ENCODE measurements around the gene CLIP3. TPM values are rescaled to one million over a fixed set of nuclear protein-coding genes. Genes with fewer than 3 reads are reported as not detected.

The CLIP3 gene
- total and polyA plus RNA-seq, 2 experiments from 2014 or later, result 15.1 to 19.1 TPM

DNA sequence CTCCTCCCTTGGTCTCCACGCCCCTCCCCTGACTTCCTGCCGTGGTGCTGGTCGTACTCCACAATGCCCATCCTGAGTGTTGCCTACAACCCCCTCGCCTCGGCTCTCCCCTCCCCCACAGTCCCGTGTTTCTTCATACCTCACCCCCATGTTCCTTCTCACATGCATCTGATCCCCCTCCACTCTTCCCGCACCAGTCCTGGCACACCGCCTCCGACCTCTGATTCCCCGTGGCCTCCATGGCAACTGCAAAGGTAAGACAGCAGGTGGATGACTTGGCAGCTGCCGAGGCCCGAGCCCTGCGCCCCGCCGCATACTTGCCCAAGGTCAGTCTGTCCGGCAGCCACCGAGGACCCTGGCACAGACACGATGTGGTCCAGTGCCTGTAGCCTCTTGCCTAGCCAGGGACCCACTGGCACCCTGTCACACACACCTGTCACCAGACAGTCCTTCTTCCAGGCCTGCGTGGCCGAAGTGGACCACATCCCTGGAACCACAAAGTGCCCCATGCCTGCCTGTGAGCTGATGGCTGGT lies 53.8 kb downstream of the CLIP3 start:
- H3K36me3 Mint-ChIP-seq (ENCODE audit: low read depth), result no peaks in the 10 kb centered on the region
- H3K4me3 Mint-ChIP-seq, result no peak overlapping the region
- TF ChIP-seq, protein P1, sequence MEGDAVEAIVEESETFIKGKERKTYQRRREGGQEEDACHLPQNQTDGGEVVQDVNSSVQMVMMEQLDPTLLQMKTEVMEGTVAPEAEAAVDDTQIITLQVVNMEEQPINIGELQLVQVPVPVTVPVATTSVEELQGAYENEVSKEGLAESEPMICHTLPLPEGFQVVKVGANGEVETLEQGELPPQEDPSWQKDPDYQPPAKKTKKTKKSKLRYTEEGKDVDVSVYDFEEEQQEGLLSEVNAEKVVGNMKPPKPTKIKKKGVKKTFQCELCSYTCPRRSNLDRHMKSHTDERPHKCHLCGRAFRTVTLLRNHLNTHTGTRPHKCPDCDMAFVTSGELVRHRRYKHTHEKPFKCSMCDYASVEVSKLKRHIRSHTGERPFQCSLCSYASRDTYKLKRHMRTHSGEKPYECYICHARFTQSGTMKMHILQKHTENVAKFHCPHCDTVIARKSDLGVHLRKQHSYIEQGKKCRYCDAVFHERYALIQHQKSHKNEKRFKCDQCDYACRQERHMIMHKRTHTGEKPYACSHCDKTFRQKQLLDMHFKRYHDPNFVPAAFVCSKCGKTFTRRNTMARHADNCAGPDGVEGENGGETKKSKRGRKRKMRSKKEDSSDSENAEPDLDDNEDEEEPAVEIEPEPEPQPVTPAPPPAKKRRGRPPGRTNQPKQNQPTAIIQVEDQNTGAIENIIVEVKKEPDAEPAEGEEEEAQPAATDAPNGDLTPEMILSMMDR (conservative IDR thresholded peaks at IDR 0.05; ENCODE audit: low read depth in 2 of 2), result no peak
- TF ChIP-seq NANOG (IDR thresholded peaks at IDR 0.05; ENCODE audit: borderline replicate concordance) (no peak), CREB1 (CRISPR knock-in tag; IDR thresholded peaks at IDR 0.05; ENCODE audit: low read depth) (no peak), REST (IDR thresholded peaks at IDR 0.05; ENCODE audit: unreplicated experiment) (no peak), ZNF114 (CRISPR knock-in tag; IDR thresholded peaks at IDR 0.05) (no peak), JUNB (IDR thresholded peaks at IDR 0.05; ENCODE audit: unreplicated experiment) (no peak), ZNF331 (CRISPR knock-in tag; IDR thresholded peaks at IDR 0.05; ENCODE audit: low read depth) (no peak), POLR2AphosphoS5 (IDR thresholded peaks at IDR 0.05; ENCODE audit: low read depth) (no peak), EZH2 (IDR thresholded peaks at IDR 0.05; ENCODE audit: low read depth, unreplicated experiment) (no peak), ZNF462 (CRISPR knock-in tag; IDR thresholded peaks at IDR 0.05) (no peak)
- DNase-seq (ENCODE audit: low spot score) (peak; percentile 3), ATAC-seq (no peak)
- H3K9me3 Mint-ChIP-seq, result no peaks in the 10 kb centered on the region; the same call in 2 of the 3 replicates
- Histone ChIP-seq H3K9me2 (ENCODE audit: insufficient read depth) (no peaks in the 10 kb centered on the region), H3K4me2 (no peak overlapping the region), H3F3A (replicated peaks; ENCODE audit: low read depth) (no peaks in the 10 kb centered on the region), H3K4me1 (ENCODE audit: insufficient read depth) (peaks cover 5% of the 10 kb centered on the region; the same call in 1 of the 2 replicates), H3K36me3 (ENCODE audit: insufficient read depth) (no peaks in the 10 kb centered on the region), H3K27ac (ENCODE audit: low read depth) (no peak overlapping the region), H2AFZ (no peak overlapping the region), H3K27me3 (ENCODE audit: insufficient read depth) (no peaks in the 10 kb centered on the region), H4K20me1 (replicated peaks; ENCODE audit: insufficient read depth) (no peaks in the 10 kb centered on the region), H3K4me3 (no peak overlapping the region), H3K79me2 (replicated peaks; ENCODE audit: insufficient read depth) (no peaks in the 10 kb centered on the region)
- no peak overlapping the region for H3K27ac Mint-ChIP-seq
- H3K4me1 Mint-ChIP-seq, result peaks cover 14% of the 10 kb centered on the region
- peaks cover 18% of the 10 kb centered on the region for H3K27me3 Mint-ChIP-seq (ENCODE audit: insufficient read depth, low read depth, poor library complexity)
